HuH-7 (cell line): Measurements from ENCODE around the gene INVS.
"Not testable (repeated sequence)": the region's sequence is repeated elsewhere in the genome, so short reads cannot be mapped to it uniquely, and the experiment has no call there.

ENCODE experiments used
- DNase-seq: peaks from one replicate; pipeline ENCODE4 v3.0.0; 2011; ENCODE audit warnings: low spot score

Gene INVS

DNA sequence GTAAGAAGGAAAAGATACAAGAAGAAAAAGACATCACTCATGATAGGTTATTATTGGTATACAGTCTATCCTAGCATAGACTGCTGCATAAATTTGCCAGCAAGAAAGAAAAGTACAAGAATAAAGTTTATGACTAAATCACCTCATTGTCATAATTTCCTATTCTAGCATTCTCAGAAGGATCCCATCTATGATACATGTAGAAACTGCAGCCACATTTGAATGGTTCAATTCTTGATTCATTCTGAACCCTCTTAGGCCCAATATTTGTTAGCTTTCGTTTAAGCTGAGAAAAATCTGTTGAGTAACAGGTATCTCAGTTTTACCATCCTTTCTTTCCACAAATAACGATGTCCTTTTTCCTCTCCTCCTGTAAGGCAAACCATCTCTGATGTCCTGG, 21.2 kb downstream of the INVS start:
- DNase-seq, result no peak

DNA sequence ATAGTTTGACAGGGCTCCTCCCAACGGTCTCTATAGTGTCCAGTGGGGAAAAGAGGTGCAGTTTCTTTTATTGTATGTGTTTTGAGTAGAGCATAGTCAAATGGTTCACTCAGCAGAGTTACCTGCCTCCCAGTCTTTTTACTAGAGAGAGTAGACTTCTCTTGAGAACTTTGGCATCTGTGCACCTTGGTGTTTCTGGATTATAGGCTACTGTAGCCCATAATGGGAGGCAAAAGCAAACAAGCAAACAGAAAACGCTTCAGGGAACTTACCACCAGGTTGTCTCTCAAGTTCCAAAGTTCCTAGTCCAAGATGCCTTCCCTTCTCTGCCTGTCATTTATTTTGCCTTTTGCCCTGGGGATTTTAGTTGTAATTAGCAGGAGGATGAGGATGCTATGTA, 26.2 kb downstream of the INVS start:
- peak; percentile 8 for DNase-seq

DNA sequence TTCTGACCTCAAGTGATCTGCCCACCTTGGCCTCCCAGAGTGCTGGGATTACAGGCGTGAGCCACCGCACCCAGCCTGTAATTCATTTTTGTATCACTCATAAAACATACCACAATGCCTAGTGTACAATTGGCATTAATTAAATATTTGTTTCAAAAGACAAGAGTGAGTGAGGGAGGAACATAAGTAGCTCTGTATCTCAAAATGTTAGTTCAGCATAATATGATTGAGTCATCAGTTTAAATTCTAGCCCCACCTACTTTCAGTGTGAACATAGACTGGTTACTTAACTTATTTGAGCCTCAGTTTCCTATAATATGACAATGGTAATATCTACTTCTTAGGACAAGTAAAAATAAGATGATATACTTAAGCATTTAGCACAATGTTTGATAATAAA, 26.9 kb downstream of the INVS start:
- DNase-seq, result no peak

- no peak for DNase-seq
Measured at GRCh38 chr9:100126423-100126822, 27.4 kb downstream of the INVS start.

- DNase-seq, result no peak
Measured at GRCh38 chr9:100129772-100130171, 30.7 kb downstream of the INVS start.

- DNase-seq, result no peak
Measured at GRCh38 chr9:100131216-100131615, 32.2 kb downstream of the INVS start.

DNA sequence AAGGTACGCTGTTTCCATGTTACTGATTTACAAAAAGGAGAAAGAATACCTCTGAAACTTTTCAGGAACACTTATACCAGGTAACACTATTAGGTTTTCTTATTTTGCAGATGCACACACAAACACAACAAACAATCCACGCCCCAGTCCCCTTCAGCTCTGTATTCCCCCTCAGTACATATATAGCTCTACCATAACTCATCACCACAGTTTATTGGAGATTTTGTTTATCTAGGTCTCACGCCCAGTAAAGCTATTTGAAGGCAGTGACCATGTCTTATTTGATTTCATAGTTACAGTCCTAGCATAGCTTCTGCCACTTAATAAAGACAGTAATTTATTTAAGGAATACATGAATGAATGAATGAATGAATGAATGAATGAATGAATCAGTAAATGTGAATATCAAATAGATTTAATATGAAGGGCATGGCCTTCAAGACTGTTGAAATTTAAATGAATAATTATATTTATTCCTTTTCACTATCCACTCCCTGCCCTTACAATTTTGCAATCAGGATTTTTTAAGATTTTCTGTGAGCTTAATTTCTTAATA, 32.9 kb downstream of the INVS start:
- DNase-seq, result no peak

DNA sequence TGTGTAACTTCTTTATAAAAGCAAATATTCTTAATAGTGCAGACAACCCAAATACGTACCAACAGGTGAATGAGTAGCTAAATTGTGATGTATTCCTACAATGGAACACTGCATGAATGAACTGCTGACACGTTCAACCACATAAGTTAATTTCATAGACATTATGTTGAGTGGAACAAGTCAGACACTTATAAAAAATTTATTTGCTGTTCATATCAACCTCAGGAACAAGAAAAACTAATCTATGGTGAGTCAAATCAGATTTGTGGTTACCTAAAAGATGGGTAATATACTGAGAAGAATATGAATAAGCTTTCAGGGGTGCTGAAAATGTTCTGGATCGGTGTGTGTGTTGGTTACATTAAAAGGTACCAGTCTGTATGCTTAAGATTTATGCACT, 35.7 kb downstream of the INVS start:
- DNase-seq, result no peak

DNA sequence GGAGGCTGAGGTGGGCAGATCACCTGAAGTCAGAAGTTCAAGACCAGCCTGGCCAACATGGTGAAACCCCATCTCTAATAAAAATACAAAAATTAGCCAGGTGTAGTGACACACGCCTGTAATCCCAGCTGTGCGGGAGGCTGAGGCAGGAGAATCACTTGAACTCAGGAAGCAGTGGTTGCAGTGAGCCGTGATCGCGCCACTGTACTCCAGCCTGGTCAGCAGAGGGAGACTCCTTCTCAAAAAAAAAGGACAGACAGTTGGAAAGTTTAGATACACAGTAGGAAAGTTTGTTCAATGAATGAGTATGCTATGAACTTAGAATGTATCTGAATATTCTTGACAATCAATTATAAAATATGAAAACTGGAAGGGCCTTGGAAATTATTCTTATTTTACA, 37.8 kb downstream of the INVS start:
- not testable (repeated sequence) for DNase-seq

GRCh38 chr9:100140303-100140702, 41.3 kb downstream of the INVS start:
- DNase-seq, result not testable (repeated sequence)

GRCh38 chr9:100141862-100142261, 42.8 kb downstream of the INVS start:
- not testable (repeated sequence) for DNase-seq

GRCh38 chr9:100145167-100145934, 46.3 kb downstream of the INVS start:
- not testable (repeated sequence) for DNase-seq

DNA sequence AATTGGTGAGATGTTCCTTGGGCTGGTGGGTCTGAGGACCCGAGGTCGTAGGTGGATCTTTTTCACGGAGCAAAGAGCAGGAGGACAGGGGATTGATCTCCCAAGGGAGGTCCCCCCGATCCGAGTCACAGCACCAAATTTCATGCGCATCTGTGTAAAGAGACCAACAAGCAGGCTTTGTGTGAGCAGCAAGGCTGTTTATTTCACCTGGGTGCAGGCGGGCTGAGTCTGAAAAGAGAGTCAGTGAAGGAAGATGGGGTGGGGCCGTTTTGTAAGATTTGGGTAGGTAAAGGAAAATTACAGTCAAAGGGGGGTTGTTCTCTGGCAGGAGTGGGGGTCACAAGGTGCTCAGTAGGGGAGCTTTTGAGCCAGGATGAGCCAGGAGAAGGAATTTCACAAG, 46.9 kb downstream of the INVS start:
- DNase-seq, result not testable (repeated sequence)

GRCh38 chr9:100150214-100150613, 51.2 kb downstream of the INVS start:
- no peak for DNase-seq

- DNase-seq, result no peak
Measured at GRCh38 chr9:100160021-100160420, 61.0 kb downstream of the INVS start.

DNA sequence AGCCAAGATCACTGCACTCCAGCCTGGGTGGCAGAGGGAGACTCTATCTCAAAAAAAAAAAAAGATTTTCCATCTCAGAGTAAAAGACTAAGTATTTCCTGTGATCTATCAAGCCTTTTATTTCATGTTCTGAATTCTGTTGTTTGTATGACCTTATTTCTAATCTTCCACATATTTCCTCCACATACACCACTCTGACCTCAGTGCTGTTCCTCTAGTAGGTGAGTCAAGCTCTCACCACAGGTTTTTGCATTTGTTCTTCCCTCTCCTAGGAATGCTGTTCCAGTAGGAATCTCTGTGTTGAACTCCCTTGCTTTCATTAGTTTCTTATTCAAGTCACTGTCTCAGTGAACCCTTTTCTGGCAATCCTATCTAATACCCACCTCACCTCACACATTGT, 68.1 kb downstream of the INVS start:
- no peak for DNase-seq

- DNase-seq, result no peak
Measured at GRCh38 chr9:100167915-100168654, 69.0 kb downstream of the INVS start.

GRCh38 chr9:100170085-100170484, 71.0 kb downstream of the INVS start:
- no peak for DNase-seq

- no peak for DNase-seq
Measured at GRCh38 chr9:100170556-100170955, 71.5 kb downstream of the INVS start.

GRCh38 chr9:100186356-100186755, 87.3 kb downstream of the INVS start:
- no peak for DNase-seq

GRCh38 chr9:100190339-100190738, 91.3 kb downstream of the INVS start:
- DNase-seq, result no peak

GRCh38 chr9:100191264-100191663, 92.2 kb downstream of the INVS start:
- no peak for DNase-seq

DNA sequence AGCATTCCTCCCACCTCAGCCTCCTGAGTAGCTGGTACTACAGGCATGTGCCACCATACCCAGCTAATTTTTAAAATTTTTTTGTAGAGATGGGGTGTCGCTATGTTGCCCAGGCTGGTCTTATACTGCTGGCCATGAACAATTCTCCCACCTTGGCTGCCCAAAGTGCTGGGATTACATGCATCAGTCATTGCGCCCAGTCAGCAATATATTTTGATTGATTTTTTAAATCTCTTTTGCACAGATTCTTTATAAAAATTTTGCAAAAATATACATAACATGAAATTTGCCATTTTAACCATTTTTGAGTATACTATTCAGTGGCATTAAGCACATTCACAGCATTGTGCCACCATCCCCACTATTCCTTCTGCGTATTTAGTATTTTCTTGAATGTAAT, 94.0 kb downstream of the INVS start:
- DNase-seq, result no peak
